H7 (cell line): Measurements from ENCODE around the gene CNTRL. TPM values are rescaled to one million over a fixed set of nuclear protein-coding genes. Genes with fewer than 3 reads are reported as not detected.

Source experiments
- DNase-seq: peaks from one replicate; pipeline ENCODE4 v3.0.0; 2012
- H3K27me3 ChIP-seq: 2 replicates; pipeline ENCODE4 v1.6.0; 2011; ENCODE audit warnings: mild to moderate bottlenecking, low read length; ENCODE audit not compliant: control insufficient read depth, insufficient read depth
- H3K36me3 ChIP-seq: replicated peaks from 2 replicates; pipeline ENCODE4 v1.5.1; 2011; ENCODE audit warnings: low read length; ENCODE audit not compliant: control insufficient read depth, insufficient read depth
- H3K4me3 ChIP-seq: 2 replicates; pipeline ENCODE4 v1.5.1; 2011; ENCODE audit warnings: low read depth, mild to moderate bottlenecking, control low read depth, low read length, moderate library complexity; ENCODE audit not compliant: insufficient read depth
- total RNA-seq: library from RNA; depleted of rRNA; stranded (reverse); fragments of >200 nt; shearing (Covaris generic); gene quantifications from 2 replicates; pipeline ENCODE4 v1.2.3, GENCODE V29; 2014; rRNA removed

Gene CNTRL
- total RNA-seq, 1 experiment from 2014 or later = 9.3 TPM

DNA sequence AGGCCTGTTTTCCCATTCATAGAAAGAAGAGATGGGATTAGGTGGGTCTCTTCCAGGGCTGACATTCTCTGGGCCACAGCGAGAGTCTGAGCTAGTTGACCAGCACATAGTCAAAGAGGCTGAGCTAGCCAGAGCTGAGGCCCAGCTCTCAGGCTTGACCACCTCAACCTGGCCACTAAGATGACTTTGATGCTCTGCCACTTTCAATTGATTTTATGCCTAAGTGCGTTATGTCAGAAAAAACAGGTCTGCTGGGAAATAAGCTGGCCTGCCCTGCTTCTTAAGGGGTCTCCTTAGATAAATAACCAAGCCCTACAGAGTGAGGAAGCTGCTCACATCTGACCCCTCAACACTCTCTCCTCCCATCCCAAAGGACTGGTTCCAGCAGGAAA is 146.9 kb downstream of the CNTRL start:
- no peak for DNase-seq
- no peak overlapping the region for H3K4me3 ChIP-seq
- no peaks in the 10 kb centered on the region for H3K27me3 ChIP-seq
- H3K36me3 ChIP-seq = no peaks in the 10 kb centered on the region

DNA sequence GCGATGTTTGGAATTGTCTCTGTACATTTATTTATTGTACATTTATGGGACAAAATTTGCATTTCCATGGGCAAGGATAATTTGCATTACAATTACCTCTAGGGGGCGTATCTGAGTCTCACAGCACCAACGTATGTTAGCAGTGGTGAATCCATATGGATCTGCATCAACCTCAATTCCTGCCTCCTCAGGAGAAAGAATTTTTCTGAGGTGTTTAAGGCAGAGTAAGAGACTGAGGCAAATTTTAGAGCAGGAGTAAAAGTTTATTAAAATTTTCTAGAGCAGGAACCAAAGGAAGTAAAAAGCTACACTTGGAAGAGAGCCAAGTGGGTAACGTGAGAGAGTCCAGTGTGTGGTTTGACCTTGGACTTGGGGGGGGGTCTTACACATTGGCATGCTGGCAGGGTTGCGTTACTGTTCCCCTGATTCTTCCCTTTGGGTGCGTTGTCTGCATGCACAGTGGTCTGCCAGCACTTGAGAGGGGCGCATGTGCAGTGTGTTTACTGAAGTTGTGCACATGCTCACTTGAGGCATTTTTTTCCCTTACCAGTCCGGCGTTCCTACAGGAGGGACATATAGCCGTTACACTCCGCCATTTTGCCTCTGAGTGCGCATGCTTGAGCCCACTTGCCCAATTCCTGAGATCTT is 147.9 kb downstream of the CNTRL start:
- H3K36me3 ChIP-seq = no peaks in the 10 kb centered on the region
- H3K27me3 ChIP-seq = no peaks in the 10 kb centered on the region
- no peak overlapping the region for H3K4me3 ChIP-seq
- no peak for DNase-seq

DNA sequence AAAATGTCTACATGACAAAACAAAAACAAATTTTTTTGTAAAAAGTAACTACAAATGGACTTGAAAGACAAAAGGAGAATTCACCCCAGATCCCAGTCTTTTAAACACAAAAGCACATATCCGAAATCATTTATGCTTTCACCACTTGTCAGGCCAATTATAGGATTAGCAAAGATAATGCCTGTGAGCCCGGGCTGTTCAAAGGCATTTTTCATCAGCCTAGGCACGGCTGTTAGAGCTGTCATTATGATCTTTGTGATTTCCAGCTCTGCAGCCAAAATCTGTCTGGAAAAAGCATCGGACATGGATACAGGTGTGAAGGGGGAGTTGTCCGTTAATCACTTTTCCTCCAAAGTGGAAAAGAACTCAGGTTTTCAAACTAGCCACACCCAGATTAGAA is 150.5 kb downstream of the CNTRL start:
- no peak for DNase-seq
- Histone ChIP-seq H3K4me3 (no peak overlapping the region), H3K36me3 (no peaks in the 10 kb centered on the region), H3K27me3 (no peaks in the 10 kb centered on the region)

DNA sequence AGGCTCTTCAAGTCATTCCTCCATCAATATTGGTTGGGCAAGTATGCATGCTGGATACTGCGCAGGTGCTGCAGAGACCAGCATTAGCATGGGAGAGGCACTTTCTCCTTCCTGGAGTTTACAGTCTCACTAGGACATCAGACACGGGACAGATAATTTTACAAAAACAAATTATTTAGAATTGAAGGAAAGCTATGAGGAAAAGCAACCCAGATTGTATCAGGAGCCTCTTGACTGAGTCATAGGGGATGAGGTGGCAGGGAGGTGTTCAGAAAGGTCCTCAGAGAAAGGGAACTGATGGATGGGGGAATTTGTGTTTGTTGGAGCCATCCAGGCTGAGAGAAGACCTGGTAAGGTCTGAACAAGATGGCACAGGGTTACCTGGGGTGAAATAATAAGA is 151.4 kb downstream of the CNTRL start:
- DNase-seq = no peak
- no peak overlapping the region for H3K4me3 ChIP-seq
- H3K27me3 ChIP-seq = no peaks in the 10 kb centered on the region
- no peaks in the 10 kb centered on the region for H3K36me3 ChIP-seq

Other genes starting within 250 kb of the CNTRL start
- gene PSMD5, start 232.0 kb upstream of the CNTRL start, total RNA-seq = 24.3 and 25.6 TPM in 2 replicates
- gene PHF19, start 197.8 kb upstream of the CNTRL start, total RNA-seq = 35.5 and 40.1 TPM in 2 replicates
- 0.97 and 1.4 TPM in 2 replicates for gene TRAF1, start 148.2 kb upstream of the CNTRL start, total RNA-seq
- gene C5, start 24.7 kb upstream of the CNTRL start, total RNA-seq = 0.59 and 1.0 TPM in 2 replicates
- 19.5 and 22.1 TPM in 2 replicates for gene RAB14, start 126.9 kb downstream of the CNTRL start, total RNA-seq
- gene GSN, start 193.2 kb downstream of the CNTRL start, total RNA-seq = 73.0 and 78.5 TPM in 2 replicates